ENCODE measurements around the gene DNAAF5. TPM values are rescaled to one million over a fixed set of nuclear protein-coding genes. Genes with fewer than 3 reads are reported as not detected.

DNAAF5 gene
- total RNA-seq, 1 experiment from 2014 or later: 122 TPM

GRCh38 chr7:833601-834258 is 107.2 kb downstream of the DNAAF5 start:
- DNase-seq (ENCODE audit: low spot score): no peak

DNA sequence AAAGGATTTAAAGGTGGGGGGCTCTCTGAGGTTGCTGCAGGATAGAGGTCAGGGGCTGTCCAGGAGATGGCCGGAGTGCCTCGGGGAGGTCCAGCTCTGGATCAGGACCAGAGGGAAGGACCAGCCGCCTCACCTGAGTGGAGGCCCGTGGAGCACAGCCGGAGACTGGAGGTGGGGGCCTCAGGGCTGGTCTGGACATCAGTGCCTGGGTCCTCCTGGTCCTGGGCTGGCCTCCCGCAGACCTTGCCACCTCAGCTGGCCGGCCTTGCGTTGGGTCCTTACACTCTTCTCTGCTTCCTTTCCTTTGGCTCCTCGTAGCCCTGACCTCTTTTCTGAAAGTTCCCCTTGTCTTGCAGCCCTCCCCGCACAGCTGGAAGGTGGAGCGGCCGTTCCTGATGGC is 107.8 kb downstream of the DNAAF5 start:
- DNase-seq (ENCODE audit: low spot score): no peak

- DNase-seq (ENCODE audit: low spot score): no peak
Measured at GRCh38 chr7:835021-835420, 108.5 kb downstream of the DNAAF5 start.

GRCh38 chr7:835485-836401 is 109.2 kb downstream of the DNAAF5 start:
- no peak for DNase-seq (ENCODE audit: low spot score)

Other genes starting within 250 kb of the DNAAF5 start
- 15.8 and 17.3 TPM in 2 replicates for gene PDGFA, start 206.9 kb upstream of the DNAAF5 start, total RNA-seq (2014; rRNA removed; shearing (Covaris generic))
- 70.8 and 78.0 TPM in 2 replicates for gene PRKAR1B, start 582 bp downstream of the DNAAF5 start, total RNA-seq (2014; rRNA removed; shearing (Covaris generic))
- 145 and 200 TPM in 2 replicates for gene SUN1, start 105.8 kb downstream of the DNAAF5 start, total RNA-seq (2014; rRNA removed; shearing (Covaris generic))
- 228 and 253 TPM in 2 replicates for gene GET4, start 149.9 kb downstream of the DNAAF5 start, total RNA-seq (2014; rRNA removed; shearing (Covaris generic))
- gene ADAP1, start 228.0 kb downstream of the DNAAF5 start, total RNA-seq (2014; rRNA removed; shearing (Covaris generic)): 535 and 538 TPM in 2 replicates
- gene COX19, start 248.8 kb downstream of the DNAAF5 start, total RNA-seq (2014; rRNA removed; shearing (Covaris generic)): 15.2 and 21.6 TPM in 2 replicates

Measured in HT-29 (cell line).